NCI-H1436 treated with DMSO at 0.1 percent for 48 hours (cell line): ENCODE measurements around the gene CAP2.
"Not testable (repeated sequence)": the region's sequence is repeated elsewhere in the genome, so short reads cannot be mapped to it uniquely, and the experiment has no call there.

Experiments
- DNase-seq: peaks from one replicate; lab custom pipeline; 2025; lab: John Stamatoyannopoulos, UW

Gene CAP2

GRCh38 chr6:17440811-17441210, 47.4 kb downstream of the CAP2 start:
- not testable (repeated sequence) for DNase-seq

GRCh38 chr6:17442196-17442595, 48.8 kb downstream of the CAP2 start:
- DNase-seq = no peak

GRCh38 chr6:17446713-17447112, 53.3 kb downstream of the CAP2 start:
- DNase-seq = no peak

- DNase-seq = no peak
Measured at GRCh38 chr6:17448165-17448564, 54.8 kb downstream of the CAP2 start.

GRCh38 chr6:17450397-17450796, 57.0 kb downstream of the CAP2 start:
- no peak for DNase-seq

GRCh38 chr6:17450832-17451231, 57.4 kb downstream of the CAP2 start:
- no peak for DNase-seq

- no peak for DNase-seq
Measured at GRCh38 chr6:17452096-17452495, 58.7 kb downstream of the CAP2 start.

- no peak for DNase-seq
Measured at GRCh38 chr6:17454316-17455005, 61.1 kb downstream of the CAP2 start.

GRCh38 chr6:17455919-17456318, 62.5 kb downstream of the CAP2 start:
- no peak for DNase-seq

GRCh38 chr6:17456711-17457110, 63.3 kb downstream of the CAP2 start:
- DNase-seq = no peak

GRCh38 chr6:17457405-17457804, 64.0 kb downstream of the CAP2 start:
- DNase-seq = no peak

- DNase-seq = no peak
Measured at GRCh38 chr6:17457956-17458355, 64.6 kb downstream of the CAP2 start.

GRCh38 chr6:17458966-17459365, 65.6 kb downstream of the CAP2 start:
- DNase-seq = no peak

- no peak for DNase-seq
Measured at GRCh38 chr6:17460862-17461261, 67.5 kb downstream of the CAP2 start.

GRCh38 chr6:17466147-17466546, 72.8 kb downstream of the CAP2 start:
- DNase-seq = no peak

GRCh38 chr6:17466707-17467106, 73.3 kb downstream of the CAP2 start:
- DNase-seq = no peak

GRCh38 chr6:17469006-17469832, 75.8 kb downstream of the CAP2 start:
- DNase-seq = no peak

- no peak for DNase-seq
Measured at GRCh38 chr6:17470202-17470937, 77.0 kb downstream of the CAP2 start.

- DNase-seq = no peak
Measured at GRCh38 chr6:17470938-17471327, 77.5 kb downstream of the CAP2 start.

- no peak for DNase-seq
Measured at GRCh38 chr6:17472653-17473183, 79.3 kb downstream of the CAP2 start.

GRCh38 chr6:17473554-17473953, 80.2 kb downstream of the CAP2 start:
- DNase-seq = no peak

- DNase-seq = no peak
Measured at GRCh38 chr6:17474289-17474688, 80.9 kb downstream of the CAP2 start.
